Cortex of kidney (tissue), 1 donor: ENCODE data around the gene PGAM2.
"Not testable (repeated sequence)": the region's sequence is repeated elsewhere in the genome, so short reads cannot be mapped to it uniquely, and the experiment has no call there.

Experiments
- DNase-seq: peaks from one replicate; lab custom pipeline; 2025; lab: John Stamatoyannopoulos, UW

The PGAM2 gene

GRCh38 chr7:44022796-44023467 lies 42.4 kb downstream of the PGAM2 start:
- not testable (repeated sequence) for DNase-seq

GRCh38 chr7:44022069-44022468 lies 43.3 kb downstream of the PGAM2 start:
- DNase-seq, result not testable (repeated sequence)

GRCh38 chr7:44019825-44020224 lies 45.5 kb downstream of the PGAM2 start:
- not testable (repeated sequence) for DNase-seq

GRCh38 chr7:44018857-44019807 lies 46.2 kb downstream of the PGAM2 start:
- DNase-seq, result peak; percentile 47

- DNase-seq, result not testable (repeated sequence)
Observed at GRCh38 chr7:44015090-44015489, 50.3 kb downstream of the PGAM2 start.
